A549 (cell line): ENCODE results near the gene INHBA.

Experiments
- JUN ChIP-seq, 2 experiments: fragments of >200 bp; sonication (Bioruptor Twin); formaldehyde crosslinking; IDR thresholded peaks; 2 replicates in 1 of 2; 3 replicates in 1 of 2; pipeline ENCODE4 v1.6.1; 2016 to 2017
- POLR2A ChIP-seq: IDR thresholded peaks from 2 replicates; pipeline ENCODE4 v1.6.1; 2012; ENCODE audit warnings: mild to moderate bottlenecking, low read length

DNA sequence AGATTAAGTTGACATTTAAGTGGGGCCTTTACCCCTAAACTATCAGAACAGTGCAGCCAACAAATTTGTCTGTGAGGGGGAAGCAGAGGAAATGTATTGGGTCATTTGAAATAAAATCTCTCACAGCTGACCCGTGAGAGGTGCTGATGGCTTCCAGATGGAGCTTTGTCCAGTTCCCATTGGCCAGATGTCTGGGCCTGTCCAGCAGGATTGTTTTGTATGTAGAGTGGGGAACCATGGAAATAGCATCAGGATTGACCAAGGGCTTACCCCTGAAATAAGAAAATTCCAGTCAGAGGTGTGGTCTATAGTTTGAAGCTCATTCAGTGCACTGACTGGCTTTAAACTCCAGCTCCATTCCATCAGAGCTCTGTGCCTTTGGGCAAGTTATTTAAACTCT lies 50.6 kb downstream of the INHBA start:
- TF ChIP-seq POLR2A: no peak
- no peak for TF ChIP-seq JUN (IDR thresholded peaks at IDR 0.05)
